Measurements from ENCODE around the gene CKAP4.

CKAP4 gene

DNA sequence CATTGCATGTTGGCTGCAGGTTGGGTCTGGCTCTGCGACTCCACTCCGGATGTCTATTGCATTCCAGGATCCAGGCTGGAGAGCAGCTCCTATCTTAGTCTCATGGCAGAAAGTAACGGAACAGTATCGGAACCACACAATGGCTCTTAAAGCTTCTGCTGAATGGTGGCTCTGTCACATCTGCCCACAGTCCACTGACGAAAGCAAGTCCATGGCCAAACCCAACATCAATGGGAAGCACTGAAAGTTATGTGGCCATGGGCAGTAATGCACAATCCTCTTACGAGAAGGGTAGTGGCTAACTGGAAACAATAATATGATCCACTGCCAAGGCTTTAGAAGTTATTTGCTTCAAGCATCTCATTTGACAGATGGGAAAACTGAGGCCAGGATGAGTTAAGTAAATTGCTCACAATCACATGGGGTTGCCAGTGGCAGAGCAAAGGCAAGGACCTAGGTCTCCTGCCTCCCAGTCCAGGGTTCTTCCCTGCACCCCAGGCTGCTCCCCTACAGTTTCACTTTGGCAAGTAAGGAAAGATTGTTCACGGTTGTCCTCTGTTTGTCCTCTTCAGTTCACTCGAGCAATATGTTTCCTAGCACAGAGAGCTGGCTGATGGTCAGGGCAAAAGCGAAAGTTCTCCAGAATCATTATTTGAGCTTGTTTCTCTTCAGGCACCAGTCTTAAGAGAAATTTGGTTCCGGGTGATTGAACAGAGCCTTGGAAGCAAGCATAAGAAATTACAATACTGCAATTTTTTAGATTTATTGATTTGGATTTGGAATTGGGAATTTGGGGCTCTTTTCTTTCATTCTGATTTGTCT, 54.2 kb downstream of the CKAP4 start:
- Histone ChIP-seq H3K4me3 (no peak overlapping the region), H3K36me3 (no peaks in the 10 kb centered on the region), H3K4me1 (peaks cover 0 to 21% (median 10%) of the 10 kb centered on the region in 4 donors), H3K27me3 (no peaks in the 10 kb centered on the region), H3K27ac (no peak overlapping the region), H3K9me3 (no peaks in the 10 kb centered on the region)
- TF ChIP-seq, protein P1, sequence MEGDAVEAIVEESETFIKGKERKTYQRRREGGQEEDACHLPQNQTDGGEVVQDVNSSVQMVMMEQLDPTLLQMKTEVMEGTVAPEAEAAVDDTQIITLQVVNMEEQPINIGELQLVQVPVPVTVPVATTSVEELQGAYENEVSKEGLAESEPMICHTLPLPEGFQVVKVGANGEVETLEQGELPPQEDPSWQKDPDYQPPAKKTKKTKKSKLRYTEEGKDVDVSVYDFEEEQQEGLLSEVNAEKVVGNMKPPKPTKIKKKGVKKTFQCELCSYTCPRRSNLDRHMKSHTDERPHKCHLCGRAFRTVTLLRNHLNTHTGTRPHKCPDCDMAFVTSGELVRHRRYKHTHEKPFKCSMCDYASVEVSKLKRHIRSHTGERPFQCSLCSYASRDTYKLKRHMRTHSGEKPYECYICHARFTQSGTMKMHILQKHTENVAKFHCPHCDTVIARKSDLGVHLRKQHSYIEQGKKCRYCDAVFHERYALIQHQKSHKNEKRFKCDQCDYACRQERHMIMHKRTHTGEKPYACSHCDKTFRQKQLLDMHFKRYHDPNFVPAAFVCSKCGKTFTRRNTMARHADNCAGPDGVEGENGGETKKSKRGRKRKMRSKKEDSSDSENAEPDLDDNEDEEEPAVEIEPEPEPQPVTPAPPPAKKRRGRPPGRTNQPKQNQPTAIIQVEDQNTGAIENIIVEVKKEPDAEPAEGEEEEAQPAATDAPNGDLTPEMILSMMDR (IDR thresholded peaks at IDR 0.05), result no peak
- no peak for DNase-seq
- intact Hi-C loops (cut with DNase I; ENCODE audit: low total_unique reads), result no loop called here

DNA sequence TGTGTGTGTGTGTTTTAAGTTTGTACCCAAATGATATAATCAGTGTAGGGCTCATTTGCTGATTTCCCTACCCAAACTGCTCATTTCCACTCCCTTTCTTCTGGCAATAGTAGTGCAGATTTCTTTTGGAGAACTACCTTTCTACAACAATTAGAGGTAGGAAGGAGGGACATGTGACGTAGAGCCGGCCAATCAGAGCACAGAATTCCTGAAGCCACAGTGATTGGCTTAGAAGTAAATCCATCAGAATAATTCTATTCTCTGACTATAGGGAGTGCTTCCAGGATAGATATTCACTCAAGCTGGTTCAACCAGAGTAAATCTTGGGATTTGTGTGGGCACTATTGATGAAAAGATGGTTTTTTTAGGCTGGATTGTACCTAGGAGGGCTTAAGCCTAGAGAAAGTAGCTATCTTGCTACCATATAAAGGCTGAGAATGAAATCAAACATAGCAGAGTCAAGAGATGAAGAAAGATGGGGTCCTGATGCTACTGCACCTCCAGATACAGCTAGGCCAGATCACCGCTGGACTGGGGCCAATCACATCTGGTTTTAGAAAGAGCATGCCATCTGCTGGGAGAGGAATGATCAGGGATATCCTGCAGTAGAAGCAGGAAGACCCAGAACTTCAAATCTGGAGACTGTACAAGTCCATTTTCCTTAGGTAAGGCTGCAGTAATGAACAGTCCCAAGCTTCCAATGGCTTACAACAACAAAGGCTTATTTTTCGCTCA, 55.0 kb downstream of the CKAP4 start:
- H3K9me3 ChIP-seq, result no peaks in the 10 kb centered on the region
- no peak overlapping the region for H3K4me3 ChIP-seq
- TF ChIP-seq, protein P1 (IDR thresholded peaks at IDR 0.05), result no peak
- H3K4me1 ChIP-seq, result peaks cover 0 to 21% (median 10%) of the 10 kb centered on the region in 4 donors
- H3K27ac ChIP-seq, result no peak overlapping the region
- DNase-seq, result no peak
- H3K36me3 ChIP-seq, result no peaks in the 10 kb centered on the region
- no peaks in the 10 kb centered on the region for H3K27me3 ChIP-seq
- intact Hi-C loops (cut with DNase I; ENCODE audit: low total_unique reads), result no loop called here

DNA sequence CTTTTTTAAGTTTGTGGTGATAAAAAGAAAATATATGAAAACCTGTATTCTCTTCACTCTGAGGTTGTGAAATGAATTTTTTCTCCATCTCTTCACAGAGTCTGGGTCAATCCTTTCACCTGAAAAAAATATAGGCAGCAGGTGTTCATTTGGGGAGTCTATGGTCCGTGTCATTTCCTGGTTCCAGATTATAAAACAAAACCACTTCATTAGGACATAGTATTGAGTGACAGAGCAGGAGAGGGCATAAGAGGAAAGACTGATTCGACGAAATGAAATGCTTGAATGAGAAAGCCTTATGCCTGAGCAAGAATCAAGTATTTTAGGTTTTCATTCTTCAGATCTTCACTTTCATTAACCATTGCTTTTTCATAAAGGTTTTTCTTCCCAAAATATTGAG, 57.2 kb downstream of the CKAP4 start:
- Histone ChIP-seq H3K4me3 (no peak overlapping the region), H3K36me3 (no peaks in the 10 kb centered on the region), H3K27me3 (no peaks in the 10 kb centered on the region), H3K4me1 (peaks cover 0 to 10% (median 8%) of the 10 kb centered on the region in 4 donors), H3K27ac (no peak overlapping the region), H3K9me3 (no peaks in the 10 kb centered on the region)
- TF ChIP-seq, protein P1 (IDR thresholded peaks at IDR 0.05), result no peak
- intact Hi-C loops (cut with DNase I; ENCODE audit: low total_unique reads), result no loop called here
- no peak for DNase-seq

DNA sequence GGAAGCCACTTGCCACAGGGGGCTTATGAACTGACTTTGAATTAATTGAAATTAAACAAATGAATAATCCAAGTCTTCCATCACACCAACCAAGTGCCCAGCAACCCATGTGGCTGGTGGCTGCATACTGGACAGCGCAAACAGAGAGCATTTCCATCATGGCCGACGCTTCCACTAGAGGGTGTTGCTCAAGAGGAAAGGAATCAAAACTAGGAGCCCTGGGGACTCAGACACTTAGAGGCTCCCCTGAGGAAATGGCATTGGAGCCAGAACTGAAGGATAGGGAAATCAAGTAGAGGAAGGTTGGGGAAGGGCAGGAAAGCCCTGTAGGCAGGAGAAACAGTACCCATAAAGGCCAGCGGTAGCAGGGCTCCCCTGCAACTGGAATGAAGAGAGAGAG, 58.5 kb downstream of the CKAP4 start:
- Histone ChIP-seq H3K4me3 (no peak overlapping the region), H3K9me3 (no peaks in the 10 kb centered on the region), H3K36me3 (no peaks in the 10 kb centered on the region), H3K27ac (no peak overlapping the region), H3K4me1 (no peaks in the 10 kb centered on the region), H3K27me3 (no peaks in the 10 kb centered on the region)
- intact Hi-C loops (cut with DNase I; ENCODE audit: low total_unique reads), result no loop called here
- DNase-seq, result no peak
- TF ChIP-seq, protein P1 (IDR thresholded peaks at IDR 0.05), result no peak

DNA sequence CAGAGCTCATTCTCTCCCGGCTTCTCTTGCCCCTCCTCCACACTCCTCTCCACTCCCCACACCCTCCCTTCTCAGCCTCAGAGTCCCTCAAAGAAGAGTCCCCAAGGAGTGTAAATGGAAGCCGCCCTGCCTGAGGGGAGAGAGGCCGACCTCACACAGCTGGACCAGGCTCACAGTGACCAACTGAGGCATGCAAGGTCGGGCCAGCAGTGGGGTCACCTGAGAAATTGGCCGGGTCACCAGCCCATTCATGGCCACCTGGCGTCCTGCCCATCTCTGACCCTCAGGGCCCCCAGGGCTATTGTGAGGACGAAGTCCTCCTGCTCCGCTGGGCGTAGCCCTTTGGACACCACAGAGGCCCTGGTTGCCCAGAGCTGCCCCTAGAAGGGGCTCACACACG, 59.6 kb downstream of the CKAP4 start:
- no peak for DNase-seq
- TF ChIP-seq, protein P1 (IDR thresholded peaks at IDR 0.05), result no peak
- Histone ChIP-seq H3K27me3 (no peaks in the 10 kb centered on the region), H3K36me3 (no peaks in the 10 kb centered on the region), H3K4me1 (no peaks in the 10 kb centered on the region), H3K4me3 (no peak overlapping the region), H3K27ac (no peak overlapping the region), H3K9me3 (no peaks in the 10 kb centered on the region)
- intact Hi-C loops (cut with DNase I; ENCODE audit: low total_unique reads), result no loop called here

Measured in tibial artery (tissue), 4 donors.